HG02623 (cell line): ENCODE data around the gene PCNT.
"Not testable (repeated sequence)": the region's sequence is repeated elsewhere in the genome, so short reads cannot be mapped to it uniquely, and the experiment has no call there.

Source experiments
- ATAC-seq: cut with Tn5 transposase; IDR thresholded peaks from one replicate; pipeline ENCODE4 v1.9.1; 2021; ENCODE audit warnings: moderate library complexity; ENCODE audit not compliant: unreplicated experiment

Gene PCNT

GRCh38 chr21:46357335-46357604 lies 33.3 kb downstream of the PCNT start:
- ATAC-seq: no peak

- ATAC-seq: no peak
These were observed 33.9 kb downstream of the PCNT start for GRCh38 chr21:46357684-46358425.

- ATAC-seq: no peak
These were observed 37.2 kb downstream of the PCNT start for GRCh38 chr21:46361176-46361575.

- ATAC-seq: no peak
These were observed 38.0 kb downstream of the PCNT start for GRCh38 chr21:46361935-46362334.

GRCh38 chr21:46362946-46363345 lies 39.0 kb downstream of the PCNT start:
- no peak for ATAC-seq

- ATAC-seq: no peak
These were observed 39.7 kb downstream of the PCNT start for GRCh38 chr21:46363698-46364097.

GRCh38 chr21:46366091-46366490 lies 42.1 kb downstream of the PCNT start:
- no peak for ATAC-seq

GRCh38 chr21:46366561-46366960 lies 42.6 kb downstream of the PCNT start:
- no peak for ATAC-seq

- no peak for ATAC-seq
These were observed 43.0 kb downstream of the PCNT start for GRCh38 chr21:46366966-46367365.

- ATAC-seq: no peak
These were observed 44.8 kb downstream of the PCNT start for GRCh38 chr21:46368533-46369285.

- no peak for ATAC-seq
These were observed 45.7 kb downstream of the PCNT start for GRCh38 chr21:46369520-46370235.

- ATAC-seq: no peak
These were observed 47.5 kb downstream of the PCNT start for GRCh38 chr21:46371204-46372013.

- ATAC-seq: no peak
These were observed 48.1 kb downstream of the PCNT start for GRCh38 chr21:46372014-46372485.

- ATAC-seq: not testable (repeated sequence)
These were observed 49.0 kb downstream of the PCNT start for GRCh38 chr21:46372947-46373346.

- no peak for ATAC-seq
These were observed 50.9 kb downstream of the PCNT start for GRCh38 chr21:46374761-46375389.

GRCh38 chr21:46375560-46376230 lies 51.7 kb downstream of the PCNT start:
- ATAC-seq: no peak

- no peak for ATAC-seq
These were observed 52.3 kb downstream of the PCNT start for GRCh38 chr21:46376231-46376628.

- no peak for ATAC-seq
These were observed 53.0 kb downstream of the PCNT start for GRCh38 chr21:46376856-46377453.

GRCh38 chr21:46377789-46378188 lies 53.8 kb downstream of the PCNT start:
- ATAC-seq: no peak

- no peak for ATAC-seq
These were observed 55.1 kb downstream of the PCNT start for GRCh38 chr21:46379105-46379504.
